Measurements from ENCODE around the gene NUDT1.

DNA sequence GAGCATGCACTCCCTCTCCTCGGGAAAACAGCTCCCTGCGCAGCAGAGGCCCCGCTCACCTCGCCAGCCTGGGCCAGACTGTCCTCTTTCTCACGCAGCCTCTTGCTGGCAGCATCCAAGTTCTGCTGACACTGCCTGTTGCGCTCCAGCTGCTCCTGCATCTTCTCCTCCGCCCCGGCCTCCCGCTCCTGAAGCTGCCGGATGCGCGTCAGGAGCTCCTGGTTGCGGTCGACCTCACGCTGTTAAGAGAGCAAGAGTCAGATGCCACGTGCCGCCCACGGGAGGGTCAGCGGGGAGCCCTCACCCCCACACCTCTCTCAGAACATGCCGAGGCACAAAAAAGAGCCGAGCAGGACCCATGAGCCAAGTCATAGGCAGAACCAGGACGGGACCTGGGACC is 19.5 kb upstream of the NUDT1 start:
- TF ChIP-seq POLR2AphosphoS5 (IDR thresholded peaks at IDR 0.05) = no peak
- no peak for TF ChIP-seq POLR2A (IDR thresholded peaks at IDR 0.05)
- no peak for TF ChIP-seq EP300 (IDR thresholded peaks at IDR 0.05)

All from gastroesophageal sphincter (tissue), 2 donors.